ENCODE results near the gene TTC7B. TPM values are rescaled to one million over a fixed set of nuclear protein-coding genes. Genes with fewer than 3 reads are reported as not detected.

The TTC7B gene
- total RNA-seq, 2 experiments from 2014 or later: 1.2 to 1.3 TPM

- Mint-ChIP-seq H3K36me3 (ENCODE audit: low read depth) (no peaks in the 10 kb centered on the region), H3K4me3 (no peak overlapping the region), H3K27me3 (no peaks in the 10 kb centered on the region), H3K27ac (no peak overlapping the region), H3K9me3 (no peaks in the 10 kb centered on the region), H3K4me1 (ENCODE audit: low read depth) (no peaks in the 10 kb centered on the region)
- TF ChIP-seq CTCF (IDR thresholded peaks at IDR 0.05): no peak
- H3K4me1 ChIP-seq (ENCODE audit: insufficient read depth, low read length): no peaks in the 10 kb centered on the region
- no peak overlapping the region for H3K27ac ChIP-seq (ENCODE audit: low read depth in 1 of 2, low read length in 2 of 2)
- CTCF ChIA-PET: no interaction called here
- no peak overlapping the region for H3K4me3 ChIP-seq (ENCODE audit: low read length)
- H3K36me3 ChIP-seq (ENCODE audit: insufficient read depth, low read length): no peaks in the 10 kb centered on the region
- ATAC-seq (ENCODE audit: poor library complexity) (no peak), DNase-seq (no peak)
- H3K9me3 ChIP-seq (ENCODE audit: control insufficient read depth in 1 of 2, insufficient read depth in 1 of 2, low read length in 2 of 2): no peaks in the 10 kb centered on the region
- H3K27me3 ChIP-seq (ENCODE audit: control insufficient read depth in 1 of 2, insufficient read depth in 2 of 2, low read length in 2 of 2): no peaks in the 10 kb centered on the region
- intact Hi-C loops (cut with DNase I, micrococcal nuclease): no loop called here
- POLR2A ChIA-PET: no interaction called here
These were observed 203.4 kb downstream of the TTC7B start for GRCh38 chr14:90612801-90613200.

- intact Hi-C loops (cut with DNase I, micrococcal nuclease): no loop called here
- H3K4me3 Mint-ChIP-seq: no peak overlapping the region
- Histone ChIP-seq H3K4me1 (ENCODE audit: insufficient read depth, low read length) (no peaks in the 10 kb centered on the region), H3K36me3 (ENCODE audit: insufficient read depth, low read length) (no peaks in the 10 kb centered on the region), H3K27ac (ENCODE audit: low read depth in 1 of 2, low read length in 2 of 2) (no peak overlapping the region), H3K4me3 (ENCODE audit: low read length) (no peak overlapping the region), H3K9me3 (ENCODE audit: control insufficient read depth in 1 of 2, insufficient read depth in 1 of 2, low read length in 2 of 2) (no peaks in the 10 kb centered on the region), H3K27me3 (ENCODE audit: control insufficient read depth in 1 of 2, insufficient read depth in 2 of 2, low read length in 2 of 2) (no peaks in the 10 kb centered on the region)
- no peak for TF ChIP-seq CTCF (IDR thresholded peaks at IDR 0.05)
- H3K27me3 Mint-ChIP-seq: no peaks in the 10 kb centered on the region
- no peaks in the 10 kb centered on the region for H3K4me1 Mint-ChIP-seq (ENCODE audit: low read depth)
- ATAC-seq (ENCODE audit: poor library complexity) (no peak), DNase-seq (no peak)
- no peak overlapping the region for H3K27ac Mint-ChIP-seq
- no peaks in the 10 kb centered on the region for H3K9me3 Mint-ChIP-seq
- POLR2A ChIA-PET: no interaction called here
- CTCF ChIA-PET: interaction anchor here (0.5 kb wide), 1 partner anchor 251 kb away, joined by 3 read pairs; no protein-coding TSS in a partner anchor
- H3K36me3 Mint-ChIP-seq (ENCODE audit: low read depth): no peaks in the 10 kb centered on the region
These were observed 204.3 kb downstream of the TTC7B start for GRCh38 chr14:90611936-90612335.

- intact Hi-C loops (cut with DNase I, micrococcal nuclease): no loop called here
- Histone ChIP-seq H3K36me3 (ENCODE audit: insufficient read depth, low read length) (no peaks in the 10 kb centered on the region), H3K27me3 (ENCODE audit: control insufficient read depth in 1 of 2, insufficient read depth in 2 of 2, low read length in 2 of 2) (no peaks in the 10 kb centered on the region), H3K4me3 (ENCODE audit: low read length) (no peak overlapping the region), H3K4me1 (ENCODE audit: insufficient read depth, low read length) (no peaks in the 10 kb centered on the region), H3K9me3 (ENCODE audit: control insufficient read depth in 1 of 2, insufficient read depth in 1 of 2, low read length in 2 of 2) (no peaks in the 10 kb centered on the region), H3K27ac (ENCODE audit: low read depth in 1 of 2, low read length in 2 of 2) (no peak overlapping the region)
- no peaks in the 10 kb centered on the region for H3K36me3 Mint-ChIP-seq (ENCODE audit: low read depth)
- DNase-seq (no peak), ATAC-seq (ENCODE audit: poor library complexity) (no peak)
- CTCF ChIA-PET: interaction anchor here (0.5 kb wide), 1 partner anchor 251 kb away, joined by 3 read pairs; no protein-coding TSS in a partner anchor
- H3K9me3 Mint-ChIP-seq: no peaks in the 10 kb centered on the region
- no peak overlapping the region for H3K4me3 Mint-ChIP-seq
- H3K27ac Mint-ChIP-seq: no peak overlapping the region
- no peaks in the 10 kb centered on the region for H3K4me1 Mint-ChIP-seq (ENCODE audit: low read depth)
- no peak for TF ChIP-seq CTCF (IDR thresholded peaks at IDR 0.05)
- no peaks in the 10 kb centered on the region for H3K27me3 Mint-ChIP-seq
- POLR2A ChIA-PET: no interaction called here
These were observed 204.7 kb downstream of the TTC7B start for GRCh38 chr14:90611501-90611900.

All from CD4-positive, alpha-beta T cell (primary cell).